ENCODE measurements around the gene RIC8A. TPM values are rescaled to one million over a fixed set of nuclear protein-coding genes. Genes with fewer than 3 reads are reported as not detected.

The RIC8A gene
- total and polyA plus RNA-seq, 2 of the 13 experiments (the other 11 are each of a cell fraction or from before 2014, with no cell fraction given) = 62.1 to 63.8 TPM

- BruUV-seq (replicated peaks) = TSS peak; percentile 65
- 0 out of 2 replicates have a peak, but pooled peaks have one; percentile 6 for TF ChIP-seq ZNF609 (CRISPR knock-in tag; IDR thresholded peaks at IDR 0.05; ENCODE audit: borderline replicate concordance)
- TF ChIP-seq PREB (CRISPR knock-in tag; IDR thresholded peaks at IDR 0.05) = no peak
- no peak for TF ChIP-seq ZNF335 (CRISPR knock-in tag; IDR thresholded peaks at IDR 0.05)
- no peak for TF ChIP-seq FIP1L1 (IDR thresholded peaks at IDR 0.05; ENCODE audit: borderline replicate concordance, insufficient read depth, low read depth, low read length)
- TF ChIP-seq NAIF1 (CRISPR knock-in tag; IDR thresholded peaks at IDR 0.05; ENCODE audit: borderline replicate concordance) = 0 out of 2 replicates have a peak, but pooled peaks have one; percentile 10
- 0 out of 2 replicates have a peak, but pooled peaks have one; percentile 31 for TF ChIP-seq ATF5 (CRISPR knock-in tag; IDR thresholded peaks at IDR 0.05; ENCODE audit: low read depth)
- TF ChIP-seq ZNF282 (IDR thresholded peaks at IDR 0.05; ENCODE audit: partially characterized antibody) = no peak
- TF ChIP-seq ZBTB3 (CRISPR knock-in tag; IDR thresholded peaks at IDR 0.05; ENCODE audit: borderline replicate concordance, low read depth) = 0 out of 2 replicates have a peak, but pooled peaks have one; percentile 0
- no peak for TF ChIP-seq SP4 (CRISPR knock-in tag; IDR thresholded peaks at IDR 0.05)
- TF ChIP-seq ZFP82 (CRISPR knock-in tag; IDR thresholded peaks at IDR 0.05; ENCODE audit: borderline replicate concordance) = peak; percentile 13; the same call in 1 of the 2 replicates
- TF ChIP-seq IRF2 (CRISPR knock-in tag; IDR thresholded peaks at IDR 0.05) = no peak
- peak; percentile 58; the same call in 1 of the 2 replicates for TF ChIP-seq SNAI1 (CRISPR knock-in tag; IDR thresholded peaks at IDR 0.05; ENCODE audit: borderline replicate concordance)
- TF ChIP-seq ZNF484 (CRISPR knock-in tag; IDR thresholded peaks at IDR 0.05; ENCODE audit: borderline replicate concordance, low read depth) = 0 out of 2 replicates have a peak, but pooled peaks have one; percentile 54
- TF ChIP-seq ZNF235 (CRISPR knock-in tag; IDR thresholded peaks at IDR 0.05; ENCODE audit: borderline replicate concordance) = peak; percentile 96; the same call in 1 of the 2 replicates
- TF ChIP-seq RORA (CRISPR knock-in tag; IDR thresholded peaks at IDR 0.05) = no peak
- TF ChIP-seq ZNF563 (CRISPR knock-in tag; IDR thresholded peaks at IDR 0.05) = peak; percentile 77; the same call in 1 of the 2 replicates
These were observed 841 bp upstream of the RIC8A start for GRCh38 chr11:206526-207207.

More at GRCh38 chr11:206526-207207, 841 bp upstream of the RIC8A start:
- POLR2A ChIA-PET = interaction anchor here (1.0 to 3.9 kb wide), 18 partner anchors 10 to 353 kb away, joined by 3 to 41 read pairs (median 5); partner anchors contain the start of genes IFITM2, LMNTD2, RNH1 and SIRT3
- peaks cover 36% of the 10 kb centered on the region for H3K4me1 ChIP-seq (ENCODE audit: insufficient read depth, low read length)
- in situ Hi-C loops (cut with HindIII; ENCODE audit: extremely low pct_ligation_motif_present, low pct_unique_long_range_greater_than_20kb) = no loop called here
- DNase-seq (ENCODE audit: low spot score) (no peak), ATAC-seq (peak; percentile 3; the same call in 2 of the 3 replicates), FAIRE-seq (no peak)
- H3K9ac ChIP-seq (ENCODE audit: insufficient read depth, low read depth, low read length) = peak overlapping the region; percentile 100
- CTCF ChIA-PET (ENCODE audit: low intra/inter-chr PET ratio, low total read pairs) = no interaction called here
- 0% methylated on average over 6 of the region's 39 CpGs for WGBS (ENCODE audit: low lambda C conversion rate)
- peaks cover 18 to 44% of the 10 kb centered on the region in 2 experiments for H3K36me3 ChIP-seq (replicated peaks in 1 of 2; ENCODE audit: control insufficient read depth in 1 of 2, insufficient read depth in 2 of 2, low read length in 2 of 2)
- intact Hi-C loops (cut with micrococcal nuclease; ENCODE audit: unreplicated experiment) = loop anchor here (2.0 kb wide), 1 partner anchor 30 kb away; the partner anchor contains the start of genes PSMD13 and SIRT3
- H3K9me3 ChIP-seq (ENCODE audit: low read length) = no peaks in the 10 kb centered on the region
- H3K79me2 ChIP-seq (ENCODE audit: insufficient read depth, low read length) = peaks cover 46% of the 10 kb centered on the region
- H3K4me3 ChIP-seq (replicated peaks in 1 of 3; ENCODE audit: insufficient read depth in 1 of 3, low read depth in 2 of 3, low read length in 3 of 3) = peak overlapping the region; percentile 75 to 90 (median 89)
- peaks cover 7% of the 10 kb centered on the region; the same call in 1 of the 2 replicates for H4K20me1 ChIP-seq (ENCODE audit: insufficient read depth, low read length)
- H3K27ac ChIP-seq (ENCODE audit: extremely low read length, insufficient read depth, low read length) = peak overlapping the region; percentile 96
- peak overlapping the region; percentile 97 for H3K4me2 ChIP-seq (ENCODE audit: low read depth, low read length)
- H2AFZ ChIP-seq (ENCODE audit: low read length) = no peak overlapping the region
- H3K27me3 ChIP-seq (ENCODE audit: control insufficient read depth in 1 of 2, insufficient read depth in 2 of 2, low read length in 2 of 2) = no peaks in the 10 kb centered on the region; a peak in 1 of 5 replicates
